Brain microvascular endothelial cell (primary cell): ENCODE data around the gene SLC8A3.
A peak's percentile ranks its signal among the peaks of the same experiment; 100 is the strongest.

ENCODE experiments used
- DNase-seq: peaks from one replicate; pipeline ENCODE4 v3.0.0-alpha.2; 2020
- H3K27ac ChIP-seq: fragments of 250-450 bp; sonication (Bioruptor Pico); 2 replicates; pipeline ENCODE4 v1.5.1; 2020; ENCODE audit warnings: mild to moderate bottlenecking, moderate library complexity
- H3K27me3 ChIP-seq: fragments of 250-450 bp; sonication (Bioruptor Pico); replicated peaks from 2 replicates; pipeline ENCODE4 v1.5.1; 2020; ENCODE audit warnings: mild to moderate bottlenecking
- H3K36me3 ChIP-seq: fragments of 250-450 bp; sonication (Bioruptor Pico); replicated peaks from 2 replicates; pipeline ENCODE4 v1.5.1; 2020; ENCODE audit warnings: mild to moderate bottlenecking
- H3K4me3 ChIP-seq: 2 replicates; pipeline ENCODE4 v1.5.1; 2011; ENCODE audit warnings: low read depth, mild to moderate bottlenecking, control low read depth, low read length, moderate library complexity
- in situ Hi-C: cut with HindIII; loops from 2 replicates; pipeline ENCODE4 v1.10.0; 2017; ENCODE audit warnings: low sequenced_read_pairs, low pct_ligation_motif_present
- TF ChIP-seq, protein P1 (sequence below): IDR thresholded peaks from 2 replicates; pipeline ENCODE4 v1.5.1; 2011; ENCODE audit warnings: low read depth, mild to moderate bottlenecking, moderate library complexity, low read length, control low read depth, inconsistent platforms; ENCODE audit errors: missing control alignments

SLC8A3 gene

GRCh38 chr14:70094631-70095030 lies 94.1 kb downstream of the SLC8A3 start:
- TF ChIP-seq, protein P1, sequence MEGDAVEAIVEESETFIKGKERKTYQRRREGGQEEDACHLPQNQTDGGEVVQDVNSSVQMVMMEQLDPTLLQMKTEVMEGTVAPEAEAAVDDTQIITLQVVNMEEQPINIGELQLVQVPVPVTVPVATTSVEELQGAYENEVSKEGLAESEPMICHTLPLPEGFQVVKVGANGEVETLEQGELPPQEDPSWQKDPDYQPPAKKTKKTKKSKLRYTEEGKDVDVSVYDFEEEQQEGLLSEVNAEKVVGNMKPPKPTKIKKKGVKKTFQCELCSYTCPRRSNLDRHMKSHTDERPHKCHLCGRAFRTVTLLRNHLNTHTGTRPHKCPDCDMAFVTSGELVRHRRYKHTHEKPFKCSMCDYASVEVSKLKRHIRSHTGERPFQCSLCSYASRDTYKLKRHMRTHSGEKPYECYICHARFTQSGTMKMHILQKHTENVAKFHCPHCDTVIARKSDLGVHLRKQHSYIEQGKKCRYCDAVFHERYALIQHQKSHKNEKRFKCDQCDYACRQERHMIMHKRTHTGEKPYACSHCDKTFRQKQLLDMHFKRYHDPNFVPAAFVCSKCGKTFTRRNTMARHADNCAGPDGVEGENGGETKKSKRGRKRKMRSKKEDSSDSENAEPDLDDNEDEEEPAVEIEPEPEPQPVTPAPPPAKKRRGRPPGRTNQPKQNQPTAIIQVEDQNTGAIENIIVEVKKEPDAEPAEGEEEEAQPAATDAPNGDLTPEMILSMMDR = no peak
- Histone ChIP-seq H3K27ac (no peak overlapping the region), H3K36me3 (no peaks in the 10 kb centered on the region), H3K4me3 (no peak overlapping the region), H3K27me3 (no peaks in the 10 kb centered on the region)
- no peak for DNase-seq
- in situ Hi-C loops = no loop called here

- no peak overlapping the region for H3K27ac ChIP-seq
- no peaks in the 10 kb centered on the region for H3K36me3 ChIP-seq
- TF ChIP-seq, protein P1 = no peak
- in situ Hi-C loops = no loop called here
- no peak overlapping the region for H3K4me3 ChIP-seq
- DNase-seq = no peak
- H3K27me3 ChIP-seq = no peaks in the 10 kb centered on the region
Measured at GRCh38 chr14:70094106-70094505, 94.6 kb downstream of the SLC8A3 start.

GRCh38 chr14:70093156-70093555 lies 95.6 kb downstream of the SLC8A3 start:
- no peaks in the 10 kb centered on the region for H3K27me3 ChIP-seq
- H3K36me3 ChIP-seq = no peaks in the 10 kb centered on the region
- H3K27ac ChIP-seq = no peak overlapping the region
- in situ Hi-C loops = no loop called here
- TF ChIP-seq, protein P1 = no peak
- DNase-seq = no peak
- no peak overlapping the region for H3K4me3 ChIP-seq

GRCh38 chr14:70087380-70087697 lies 101.4 kb downstream of the SLC8A3 start:
- Histone ChIP-seq H3K27me3 (no peaks in the 10 kb centered on the region), H3K36me3 (no peaks in the 10 kb centered on the region), H3K4me3 (no peak overlapping the region), H3K27ac (no peak overlapping the region)
- in situ Hi-C loops = no loop called here
- DNase-seq = no peak
- TF ChIP-seq, protein P1 = no peak

DNA sequence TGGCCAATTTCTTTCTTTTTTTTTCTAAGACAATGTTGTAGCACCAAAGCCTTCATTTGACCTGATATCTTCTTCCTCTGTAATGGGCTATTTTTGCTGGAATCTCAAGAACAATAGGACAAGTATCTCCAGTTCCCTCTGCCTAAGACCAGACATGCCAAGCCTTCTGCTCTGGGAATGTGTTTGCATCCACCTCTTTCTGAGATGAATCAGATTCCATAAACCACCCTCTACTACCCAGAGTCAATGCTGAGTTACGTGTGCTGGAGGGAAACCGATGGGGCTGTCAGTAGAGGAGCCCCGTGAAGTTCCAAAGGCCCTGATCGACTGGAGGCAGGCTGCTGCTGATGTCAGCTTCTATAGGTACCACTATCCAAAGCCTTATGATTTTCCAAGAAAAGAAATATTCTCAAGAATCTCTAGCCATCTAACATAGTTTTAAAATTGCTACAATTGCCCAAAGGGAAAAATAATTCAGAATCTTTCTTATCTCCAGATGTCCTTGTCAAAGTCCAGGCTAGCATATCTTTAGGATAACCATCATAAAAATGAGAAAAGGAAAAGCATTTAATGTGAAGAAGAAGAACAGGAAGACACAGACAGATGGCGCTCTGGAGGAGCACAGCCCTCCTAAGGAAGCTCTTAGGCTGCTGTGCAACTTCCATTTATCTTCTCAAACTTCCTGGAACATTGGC lies 101.9 kb downstream of the SLC8A3 start:
- TF ChIP-seq, protein P1 = peak; percentile 76
- Histone ChIP-seq H3K36me3 (no peaks in the 10 kb centered on the region), H3K27ac (no peak overlapping the region), H3K27me3 (no peaks in the 10 kb centered on the region), H3K4me3 (no peak overlapping the region)
- in situ Hi-C loops = no loop called here
- peak; percentile 49 for DNase-seq

DNA sequence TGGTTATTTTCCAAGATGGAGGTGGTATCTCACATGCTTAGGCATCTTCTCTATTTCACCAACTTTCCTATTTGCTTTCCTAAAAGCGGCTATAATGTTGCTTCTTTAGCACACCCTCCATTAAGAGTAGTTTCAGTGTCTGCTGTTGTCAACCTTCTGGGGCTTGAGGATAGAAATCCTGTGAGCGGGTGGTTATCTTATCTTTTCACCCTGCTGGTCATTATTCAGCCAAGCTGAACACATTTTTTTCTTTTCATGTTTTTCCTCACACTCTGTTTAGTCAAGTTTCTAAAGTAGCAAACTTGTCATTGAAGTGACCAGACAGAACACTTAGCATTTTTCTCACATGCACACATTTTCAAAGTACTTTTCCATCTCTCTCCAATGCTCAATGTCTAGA lies 104.5 kb downstream of the SLC8A3 start:
- no peaks in the 10 kb centered on the region for H3K27me3 ChIP-seq
- no peak for DNase-seq
- no peak overlapping the region for H3K4me3 ChIP-seq
- TF ChIP-seq, protein P1 = no peak
- in situ Hi-C loops = no loop called here
- H3K27ac ChIP-seq = no peak overlapping the region
- H3K36me3 ChIP-seq = no peaks in the 10 kb centered on the region
